HG03439 (cell line): ENCODE results near the gene PHF21B.
"Not testable (repeated sequence)": the region's sequence is repeated elsewhere in the genome, so short reads cannot be mapped to it uniquely, and the experiment has no call there.

Source experiments
- ATAC-seq: cut with Tn5 transposase; IDR thresholded peaks from one replicate; pipeline ENCODE4 v1.9.1; 2021; ENCODE audit warnings: mild to moderate bottlenecking, moderate library complexity; ENCODE audit not compliant: unreplicated experiment

PHF21B gene

DNA sequence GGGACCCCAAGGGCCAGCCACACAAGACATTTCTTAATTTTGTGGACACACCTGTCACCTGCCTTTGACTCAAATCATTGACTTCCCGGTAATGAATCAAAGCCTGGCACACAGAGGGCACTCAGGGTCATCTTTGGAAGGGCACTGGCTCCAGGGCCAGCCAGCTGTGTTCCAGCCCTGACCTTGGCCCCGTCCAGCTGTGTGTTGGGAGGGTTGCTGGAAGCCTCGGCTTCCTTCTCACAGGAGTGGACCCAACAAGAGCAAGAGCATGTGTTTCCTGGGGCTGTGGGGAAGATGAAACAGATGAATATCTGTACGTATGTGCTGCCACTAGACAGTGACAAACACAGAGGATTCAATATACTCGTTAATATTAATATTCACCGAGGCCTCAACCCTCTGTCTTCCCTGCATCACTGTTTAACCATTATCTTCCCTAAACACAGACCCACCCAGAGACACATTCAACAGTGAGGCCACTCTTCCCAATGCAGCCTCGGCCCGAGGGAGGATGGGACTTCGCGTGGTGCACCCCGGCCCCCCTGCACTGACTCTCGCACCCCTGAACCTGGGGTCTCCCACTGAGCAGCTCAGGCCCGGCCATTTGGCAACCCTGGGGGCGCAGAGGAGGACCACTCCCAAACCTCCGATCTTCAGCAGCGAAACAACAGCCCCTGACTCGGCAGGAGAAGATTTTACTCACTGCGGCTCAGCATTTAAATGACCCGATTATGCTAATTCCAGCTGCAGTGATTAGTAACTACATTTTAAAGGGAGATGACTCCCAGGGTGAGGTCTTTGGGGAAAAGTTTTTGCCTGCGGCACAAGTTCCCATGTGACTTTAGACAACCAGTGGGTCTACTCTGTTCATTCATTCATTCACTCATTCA lies 45.7 kb downstream of the PHF21B start:
- ATAC-seq = no peak

DNA sequence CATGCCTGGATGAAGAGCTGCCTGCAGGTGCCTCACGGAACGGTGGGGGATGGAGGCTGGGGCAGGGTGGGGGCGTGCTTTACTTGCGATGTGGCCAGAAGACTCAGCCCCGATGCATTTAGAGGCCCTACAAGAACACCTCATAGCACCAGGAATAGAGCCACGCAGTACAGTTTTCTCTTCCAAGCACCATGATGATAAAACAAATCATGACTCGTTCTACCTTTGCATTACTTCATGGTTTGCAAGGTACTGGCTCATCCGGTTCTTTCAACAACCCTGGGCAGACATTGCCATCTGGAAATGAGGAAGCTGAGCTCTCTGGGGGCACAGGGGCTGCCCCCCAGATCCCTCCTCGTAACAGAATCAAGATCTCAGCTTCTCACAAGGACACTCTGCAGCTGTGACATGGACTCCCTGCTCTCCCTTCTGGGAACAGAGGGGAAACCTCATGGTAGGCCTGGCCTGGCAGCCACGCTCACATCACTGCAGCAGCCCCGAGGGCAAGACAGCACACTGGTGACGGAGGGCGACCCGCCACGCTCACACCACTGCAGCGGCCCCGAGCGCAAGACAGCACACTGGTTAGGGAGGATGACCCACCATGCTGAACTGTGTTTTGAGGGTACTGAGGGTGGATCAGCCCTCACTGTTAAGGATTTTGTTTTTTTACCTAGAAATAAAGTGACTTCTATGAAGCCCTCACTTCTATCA lies 46.9 kb downstream of the PHF21B start:
- ATAC-seq = no peak

DNA sequence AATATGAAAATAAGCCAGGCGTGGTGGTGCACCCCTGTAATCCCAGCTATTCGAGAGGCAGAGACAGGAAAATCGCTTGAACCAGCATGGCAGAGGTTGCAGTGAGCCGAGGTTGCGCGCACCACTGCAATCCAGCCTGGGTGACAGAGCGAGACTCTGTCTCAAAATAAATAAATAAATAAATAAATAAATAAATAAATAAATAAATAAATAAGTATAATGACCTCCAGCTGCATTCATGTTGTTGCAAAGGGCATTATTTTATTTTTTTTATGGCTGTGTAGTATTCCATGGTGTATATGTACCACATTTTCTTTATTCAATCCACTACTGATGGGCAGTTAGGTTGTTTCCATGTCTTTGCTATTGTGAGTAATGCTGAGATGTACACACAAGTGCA lies 48.1 kb downstream of the PHF21B start:
- not testable (repeated sequence) for ATAC-seq

DNA sequence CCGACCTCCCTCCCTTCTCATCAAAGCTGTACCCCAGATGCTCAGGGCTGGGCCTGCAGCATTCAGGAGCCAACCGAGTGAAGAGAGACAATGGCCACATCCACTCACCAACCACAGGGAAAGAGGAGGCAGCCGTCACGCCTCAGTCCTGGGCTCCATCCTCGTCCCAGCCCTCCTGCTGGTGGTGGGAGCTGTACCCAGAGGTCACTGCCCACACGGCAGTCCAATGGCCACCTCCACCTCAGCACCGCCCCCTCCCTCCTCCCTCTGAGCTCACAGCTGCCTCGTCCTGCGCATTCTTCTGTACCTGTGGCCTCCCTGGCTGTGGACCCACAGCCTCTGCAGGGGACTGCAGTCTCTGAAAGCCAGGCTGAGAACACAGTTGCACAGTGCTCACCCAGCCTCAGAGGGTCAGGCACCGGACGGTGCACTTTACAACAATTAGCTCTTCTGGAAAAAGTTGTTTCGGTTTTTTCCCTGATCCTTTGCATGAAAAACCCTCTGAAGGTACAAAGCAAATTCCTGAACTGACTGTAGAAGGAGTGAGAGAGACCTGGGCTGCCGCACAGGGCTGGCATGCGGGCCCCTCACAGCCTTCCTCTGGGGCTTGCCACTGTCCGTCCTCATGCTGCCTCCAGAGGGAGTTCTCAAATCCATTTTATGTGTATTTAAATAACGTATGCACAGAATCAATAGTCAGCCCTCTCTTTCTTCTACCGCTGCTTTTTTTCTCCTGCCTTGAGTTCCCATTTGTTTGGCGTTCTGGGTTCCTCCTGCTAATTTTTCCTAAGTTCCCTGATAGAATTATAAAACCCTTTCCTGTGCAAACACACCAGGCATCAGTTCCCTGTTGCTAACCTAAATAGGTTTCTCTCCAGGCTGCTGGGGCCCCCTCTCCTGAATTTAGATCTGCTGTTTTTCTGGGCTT lies 52.7 kb downstream of the PHF21B start:
- ATAC-seq = no peak

DNA sequence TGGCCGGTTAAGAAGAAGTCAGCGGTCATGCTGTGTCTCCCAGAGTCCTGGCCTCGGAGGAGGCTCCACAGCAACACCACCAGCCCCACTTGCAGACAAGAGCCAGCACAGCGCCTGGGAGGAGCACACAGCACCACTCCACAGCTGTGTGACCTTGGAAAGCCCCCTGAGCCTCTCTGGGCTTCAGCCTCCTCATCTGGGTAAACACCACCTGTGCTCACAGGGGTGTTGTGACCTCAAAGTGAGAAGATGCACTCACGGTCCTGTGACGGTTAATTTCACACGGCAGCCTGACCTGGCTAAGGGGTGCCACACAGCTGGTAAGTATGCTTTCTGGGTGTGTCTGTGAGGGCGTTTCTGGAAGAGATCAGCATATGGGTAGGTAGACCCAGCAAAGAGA lies 54.7 kb downstream of the PHF21B start:
- ATAC-seq = no peak

DNA sequence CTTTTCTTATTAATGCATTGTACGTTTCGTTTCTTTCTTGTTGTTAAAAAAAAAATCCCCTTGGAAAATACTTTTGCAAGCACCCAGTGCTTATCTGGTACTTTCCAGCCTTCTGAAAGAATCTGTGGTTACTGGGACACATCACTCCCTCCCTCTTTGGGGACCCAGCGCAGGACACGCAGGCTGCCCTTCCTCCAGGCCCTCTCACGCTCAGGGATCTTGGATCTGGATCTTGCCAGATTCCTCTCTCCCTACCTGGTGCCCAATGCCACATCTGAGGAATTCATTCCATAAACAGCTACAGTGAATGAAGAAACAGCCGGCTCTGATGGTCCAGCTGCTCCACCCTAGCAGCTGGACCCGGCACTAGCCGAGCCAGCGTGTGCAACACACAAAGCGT lies 55.7 kb downstream of the PHF21B start:
- ATAC-seq = no peak

DNA sequence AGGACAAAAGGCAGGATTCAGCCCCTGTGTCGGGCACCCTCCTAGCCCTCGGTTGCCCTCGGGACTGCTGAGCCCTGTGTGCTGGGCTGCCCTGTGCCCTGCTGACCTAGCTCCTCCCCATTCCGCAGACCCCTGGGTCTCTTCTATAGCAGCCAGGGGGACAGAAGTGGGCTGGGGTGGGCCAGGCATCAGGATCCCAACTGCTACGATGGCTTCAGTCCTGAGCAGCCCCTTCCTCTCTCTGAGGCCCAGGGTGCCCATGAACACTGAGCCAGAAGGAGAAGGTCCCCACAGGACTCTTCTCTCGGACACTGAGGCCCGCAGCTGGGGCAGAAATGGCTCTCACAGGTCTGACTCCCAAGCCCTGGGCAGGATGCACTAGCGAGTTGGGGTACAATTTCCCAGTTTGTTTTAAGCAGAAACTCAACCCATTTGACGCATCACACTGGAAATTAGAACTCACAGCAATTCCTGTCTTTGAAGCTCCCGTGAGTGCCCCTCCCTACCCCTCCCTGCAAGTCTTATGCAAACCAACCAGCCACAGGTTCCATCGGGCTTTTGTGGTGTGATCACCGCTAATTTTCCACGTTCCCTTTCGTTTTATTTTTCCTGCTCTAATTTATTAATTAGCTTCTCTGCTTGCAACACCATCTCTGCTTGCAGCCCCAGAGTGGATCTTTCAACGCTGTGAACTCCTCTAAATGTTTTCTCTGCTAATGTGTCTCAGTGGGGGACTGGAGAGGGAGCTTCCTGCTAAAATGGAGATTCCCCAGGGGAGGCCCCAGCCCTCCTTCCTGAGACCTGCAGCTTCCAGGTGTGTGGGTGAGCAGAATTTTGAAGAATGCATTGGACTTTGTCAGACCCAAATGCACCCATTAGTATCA lies 56.7 kb downstream of the PHF21B start:
- ATAC-seq = no peak

DNA sequence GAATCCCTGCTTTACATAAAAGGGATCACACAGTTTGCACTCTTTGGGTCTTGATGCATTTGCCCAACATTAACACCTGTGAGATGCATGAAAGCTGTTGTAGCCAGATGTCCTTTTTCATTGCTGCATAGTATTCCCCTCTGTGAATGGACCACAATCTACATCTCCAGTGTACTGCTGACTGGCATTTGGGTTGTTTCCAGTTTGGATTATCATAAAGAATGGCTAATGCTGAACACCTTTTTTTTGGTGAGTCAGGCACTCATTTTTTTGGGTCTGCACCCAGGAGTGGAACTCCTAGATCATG lies 58.3 kb downstream of the PHF21B start:
- no peak for ATAC-seq

DNA sequence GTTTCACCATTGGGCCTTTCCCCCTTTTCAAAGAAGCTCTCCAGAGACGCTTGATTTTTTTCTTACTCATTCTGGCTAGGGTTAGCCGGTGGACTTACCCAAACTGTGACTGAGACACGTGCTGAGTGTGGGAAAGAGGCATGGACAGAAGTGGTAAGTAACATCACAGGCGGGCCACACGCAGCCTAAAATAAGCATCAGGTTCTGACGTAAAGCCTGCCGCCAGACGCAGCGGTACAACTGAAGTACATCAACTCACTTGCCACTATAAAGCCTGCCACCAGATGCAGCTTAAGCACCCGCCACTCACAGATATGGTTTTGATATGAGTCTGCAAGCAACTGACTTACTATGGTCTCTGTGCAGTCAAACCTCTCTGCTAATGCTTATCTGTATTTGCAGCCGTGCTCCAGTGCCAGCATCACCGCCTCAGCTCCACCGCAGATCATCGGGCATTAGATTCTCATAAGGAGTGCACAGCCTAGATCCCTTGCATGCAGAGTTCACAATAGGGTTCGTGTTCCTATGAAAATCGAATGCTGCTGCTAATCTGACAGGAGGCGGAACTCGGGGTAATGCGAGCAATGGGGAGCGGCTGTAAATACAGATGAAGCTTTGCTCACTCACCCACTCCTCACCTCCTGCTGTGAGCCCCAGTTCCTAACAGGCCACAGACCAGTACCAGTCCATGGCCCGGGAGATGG lies 58.8 kb downstream of the PHF21B start:
- no peak for ATAC-seq

DNA sequence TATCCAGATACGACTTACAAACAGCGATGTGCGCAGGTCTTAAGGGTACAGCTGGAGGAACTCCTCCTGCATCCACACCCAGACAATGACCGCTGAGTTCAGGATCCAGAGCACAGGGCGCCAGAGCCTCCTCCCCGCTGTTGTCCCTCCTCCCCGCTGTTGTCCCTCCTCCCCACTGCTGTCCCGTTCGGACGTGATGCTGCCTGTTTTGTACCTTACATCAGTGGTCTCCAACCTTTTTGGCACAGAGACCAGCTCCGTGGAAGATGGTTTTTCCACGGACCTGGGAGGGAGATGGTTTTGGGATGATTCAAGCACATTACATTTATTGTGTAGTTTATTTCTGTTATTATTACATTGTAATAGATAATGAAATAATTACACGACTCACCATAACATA lies 62.0 kb downstream of the PHF21B start:
- ATAC-seq = no peak

DNA sequence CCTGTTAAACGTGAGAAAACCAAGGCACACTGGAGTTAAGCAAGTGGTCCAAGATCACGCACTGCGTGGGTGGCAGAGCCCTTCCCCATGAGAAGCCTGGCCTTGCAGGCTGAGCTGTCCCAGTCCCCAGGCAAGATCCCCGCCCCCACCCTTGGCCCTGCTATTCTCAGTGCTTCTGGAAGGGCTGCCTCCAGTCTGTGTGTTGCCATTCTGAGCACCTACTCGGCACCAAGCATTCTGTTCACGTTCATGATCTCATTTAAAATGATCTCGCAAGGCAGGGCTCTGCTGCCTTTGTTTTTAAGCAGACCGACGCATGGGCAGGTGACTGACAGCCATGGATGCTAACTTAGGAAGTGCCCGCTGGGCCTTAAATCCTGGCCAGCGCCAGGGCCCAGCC lies 62.8 kb downstream of the PHF21B start:
- ATAC-seq = no peak

DNA sequence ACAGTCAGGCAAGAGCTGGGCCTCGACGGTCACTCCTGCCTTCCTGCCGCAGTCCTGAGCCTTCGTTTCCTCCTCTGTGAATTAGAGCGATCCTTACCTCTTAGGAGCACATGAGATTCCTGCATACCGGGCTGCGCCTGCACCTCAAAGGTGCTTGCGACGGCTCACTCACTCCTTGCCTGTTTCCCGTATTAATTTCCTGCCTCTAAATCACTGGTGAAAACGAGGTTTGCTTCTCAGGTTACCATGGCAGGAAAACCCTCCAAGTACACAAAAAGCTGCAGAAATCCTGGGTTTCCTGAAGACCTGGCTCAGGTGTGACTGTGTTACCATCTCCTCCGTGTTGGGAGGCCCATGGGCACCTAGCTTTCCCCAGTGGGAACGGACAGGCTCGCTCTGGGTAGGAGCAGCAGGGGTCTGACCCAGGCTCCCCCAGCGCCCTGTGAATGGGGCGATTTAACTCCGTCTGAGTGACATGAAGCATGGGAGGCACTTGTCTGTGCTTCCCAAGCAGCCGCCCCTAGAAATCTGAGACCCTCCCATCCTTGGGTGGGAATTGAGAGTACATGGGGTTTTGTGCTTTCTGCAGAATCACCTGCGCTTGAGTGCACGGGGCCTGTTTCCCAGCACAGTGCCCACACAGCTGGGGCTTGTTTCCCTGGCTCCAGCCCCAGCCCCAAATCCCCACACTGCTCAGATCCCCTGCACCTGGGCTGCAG lies 64.8 kb downstream of the PHF21B start:
- no peak for ATAC-seq

DNA sequence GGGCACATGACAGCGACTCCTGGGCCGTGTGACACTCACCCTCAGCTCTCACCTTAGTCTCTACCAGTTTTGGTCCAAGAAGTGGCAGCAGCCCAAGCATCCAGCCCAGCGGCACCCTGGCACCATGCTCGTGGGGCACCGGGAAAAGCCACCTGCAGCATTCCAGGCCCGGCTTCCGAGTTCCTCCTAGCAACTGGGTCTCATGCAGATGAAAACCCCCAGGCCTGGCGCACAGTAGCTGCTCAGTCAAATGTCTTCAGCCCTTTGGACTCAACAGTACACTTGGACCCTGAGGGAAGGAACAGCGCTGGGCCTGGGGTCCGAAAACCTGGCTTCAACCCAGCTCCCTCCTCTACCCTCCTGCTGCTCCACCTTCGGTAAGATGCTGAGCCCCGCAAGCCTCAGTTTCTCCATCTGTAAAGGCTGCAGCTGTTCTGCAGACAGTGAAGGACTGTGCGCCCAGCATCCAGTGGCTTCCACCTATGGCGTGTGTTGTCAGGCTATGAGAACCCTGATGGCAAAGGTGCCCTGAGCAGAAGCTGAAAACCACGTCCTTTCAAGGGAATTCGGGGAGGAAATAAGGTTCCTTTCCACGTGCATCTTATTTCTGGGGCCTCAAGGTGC lies 66.0 kb downstream of the PHF21B start:
- no peak for ATAC-seq

DNA sequence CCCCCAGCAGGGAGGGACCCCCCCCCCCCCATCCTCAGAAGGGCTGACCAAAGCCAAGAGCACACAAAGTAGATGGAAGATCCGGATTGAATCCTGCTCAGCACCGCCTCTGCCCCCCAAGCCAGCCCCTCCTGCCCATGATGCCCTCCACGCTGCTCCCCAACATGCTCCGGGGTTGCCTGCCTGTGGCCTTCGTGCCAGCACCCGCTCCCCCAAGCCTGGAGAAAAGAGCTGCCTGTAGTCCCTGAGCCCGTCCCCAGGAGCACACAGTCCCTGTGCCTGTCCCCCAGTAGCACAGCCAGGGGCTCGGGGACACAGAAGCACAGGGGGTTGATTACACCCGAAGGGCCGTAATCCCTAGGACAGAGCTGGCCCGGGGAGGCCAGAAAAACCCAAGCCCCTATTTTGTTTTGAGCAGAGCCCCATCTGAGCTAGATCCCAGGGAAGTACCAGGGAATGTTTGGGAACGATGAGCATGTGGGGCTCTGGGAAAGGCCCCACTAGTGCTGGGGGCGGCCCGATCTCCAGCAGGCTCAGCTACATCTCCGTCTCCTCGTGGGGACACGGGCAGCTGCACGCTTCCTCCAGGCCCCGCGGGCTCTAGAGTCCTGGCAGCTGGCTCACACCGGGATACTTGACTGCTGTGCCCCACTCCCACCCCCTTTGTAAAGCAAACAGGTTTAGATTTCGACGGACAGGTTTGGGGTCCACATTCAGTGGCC lies 66.7 kb downstream of the PHF21B start:
- ATAC-seq = no peak

DNA sequence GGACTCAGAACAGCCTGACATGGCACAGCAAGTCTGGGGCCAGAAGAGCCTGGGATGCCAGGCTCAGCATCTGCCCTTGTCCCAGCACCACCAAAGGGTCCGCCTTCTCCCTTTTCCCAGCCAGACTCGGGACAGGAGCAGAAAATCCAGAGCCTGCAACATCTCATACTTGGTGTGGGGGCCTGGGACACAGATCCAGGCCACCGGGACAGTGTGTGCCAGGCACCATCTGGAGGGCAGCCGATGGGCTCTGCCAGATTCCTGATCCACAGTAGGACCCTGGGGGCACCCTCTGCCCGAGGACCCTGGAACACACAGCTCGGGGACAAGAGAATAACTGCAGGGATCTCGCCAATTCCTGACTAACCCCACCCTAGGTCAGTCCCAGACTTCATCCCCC lies 67.7 kb downstream of the PHF21B start:
- no peak for ATAC-seq

DNA sequence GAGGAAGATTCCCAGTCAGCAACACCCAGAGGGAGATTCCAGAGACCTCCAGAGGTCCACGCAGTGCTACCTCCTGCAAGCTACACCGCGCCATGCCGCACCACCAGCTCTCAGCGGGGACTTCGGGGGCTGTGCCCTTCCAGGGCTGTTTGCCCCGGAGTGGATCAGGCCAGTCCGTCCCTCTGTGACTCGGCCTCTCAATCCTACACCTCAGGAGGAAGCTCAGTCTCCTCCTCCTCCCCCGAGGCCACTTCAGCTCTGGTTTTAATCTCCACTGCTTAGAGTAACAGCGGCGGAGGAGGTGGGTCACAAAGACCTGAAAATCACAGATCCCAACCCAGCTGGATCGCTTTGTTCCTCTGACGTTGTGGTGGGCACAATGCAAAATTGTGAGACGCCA lies 68.6 kb downstream of the PHF21B start:
- ATAC-seq = no peak

DNA sequence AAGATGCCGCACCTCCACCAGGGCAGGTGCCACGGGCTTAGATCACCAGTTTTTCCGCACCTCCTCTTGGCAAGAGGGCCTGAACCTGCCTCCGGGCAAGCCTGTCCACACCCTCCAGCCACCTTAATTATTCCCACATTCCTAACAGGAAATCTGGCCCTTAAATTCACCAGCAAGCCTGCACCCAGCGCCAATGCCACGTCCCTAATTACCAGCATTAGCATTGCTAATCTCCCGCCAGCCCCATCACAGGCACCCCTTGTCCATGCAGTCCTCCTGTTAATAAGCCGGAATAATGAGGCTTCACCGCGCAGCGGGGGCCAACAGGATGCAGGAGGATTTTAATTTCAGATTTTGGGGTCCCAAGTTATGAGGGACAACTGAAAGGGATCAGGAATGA lies 69.7 kb downstream of the PHF21B start:
- no peak for ATAC-seq

DNA sequence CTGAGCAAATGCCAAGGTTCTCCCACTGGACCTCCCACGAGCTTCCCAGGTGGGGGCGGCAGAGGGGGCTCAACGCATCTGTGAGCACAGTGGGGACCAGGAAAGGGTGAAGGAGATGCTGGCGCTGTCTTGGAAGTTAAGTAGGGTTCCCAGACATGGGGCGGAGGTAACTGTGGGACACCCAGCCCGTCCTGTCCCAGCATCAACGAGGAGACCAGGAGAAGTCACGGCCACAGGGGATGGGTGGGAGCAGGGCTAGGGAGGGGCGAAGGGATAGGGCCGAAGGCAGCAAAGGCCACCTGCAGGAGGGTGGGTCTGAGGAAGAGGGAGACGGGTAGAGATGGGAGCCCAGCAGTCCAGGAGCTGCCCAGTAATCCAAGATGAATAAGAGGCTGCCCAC lies 70.4 kb downstream of the PHF21B start:
- no peak for ATAC-seq
